Endothelial cell of umbilical vein (primary cell): Measurements from ENCODE around the gene ZBTB22.
"Not testable (repeated sequence)": the region's sequence is repeated elsewhere in the genome, so short reads cannot be mapped to it uniquely, and the experiment has no call there.

Source experiments
- POLR2A ChIP-seq: IDR thresholded peaks from 2 replicates; pipeline ENCODE4 v1.6.1; 2012; ENCODE audit warnings: low read depth, mild to moderate bottlenecking, control low read depth, low read length
- TF ChIP-seq, protein P1 (sequence below), 2 donors: IDR thresholded peaks; 1 replicate in 1 of 2; 2 replicates in 1 of 2; pipeline ENCODE4 v1.5.1; 2011; ENCODE audit warnings: low read length in 2 of 2, mild to moderate bottlenecking in 2 of 2, moderate library complexity in 2 of 2, control low read depth in 1 of 2, inconsistent platforms in 1 of 2, low read depth in 1 of 2; ENCODE audit not compliant: insufficient read depth in 1 of 2; ENCODE audit errors: extremely low read depth in 1 of 2

DNA sequence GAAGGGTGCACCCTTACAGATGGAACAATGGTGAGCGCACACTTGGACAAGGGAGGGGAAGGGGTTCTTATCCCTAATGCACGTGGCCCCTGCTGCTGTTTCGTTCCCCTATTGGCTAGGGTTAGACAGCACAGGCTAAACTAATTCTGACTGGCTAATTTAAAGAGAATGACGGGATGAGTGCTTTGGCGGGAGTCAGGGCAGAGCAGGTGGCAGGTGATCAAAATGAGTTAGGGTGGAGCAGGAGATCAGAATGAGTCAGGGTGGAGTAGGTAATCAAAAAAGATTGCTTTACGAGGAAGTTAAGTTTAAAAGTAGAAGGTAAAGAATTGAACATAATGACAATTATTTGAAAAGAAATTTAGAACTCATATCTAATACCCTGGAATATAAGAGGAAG, 38.3 kb upstream of the ZBTB22 start:
- TF ChIP-seq, protein P1, sequence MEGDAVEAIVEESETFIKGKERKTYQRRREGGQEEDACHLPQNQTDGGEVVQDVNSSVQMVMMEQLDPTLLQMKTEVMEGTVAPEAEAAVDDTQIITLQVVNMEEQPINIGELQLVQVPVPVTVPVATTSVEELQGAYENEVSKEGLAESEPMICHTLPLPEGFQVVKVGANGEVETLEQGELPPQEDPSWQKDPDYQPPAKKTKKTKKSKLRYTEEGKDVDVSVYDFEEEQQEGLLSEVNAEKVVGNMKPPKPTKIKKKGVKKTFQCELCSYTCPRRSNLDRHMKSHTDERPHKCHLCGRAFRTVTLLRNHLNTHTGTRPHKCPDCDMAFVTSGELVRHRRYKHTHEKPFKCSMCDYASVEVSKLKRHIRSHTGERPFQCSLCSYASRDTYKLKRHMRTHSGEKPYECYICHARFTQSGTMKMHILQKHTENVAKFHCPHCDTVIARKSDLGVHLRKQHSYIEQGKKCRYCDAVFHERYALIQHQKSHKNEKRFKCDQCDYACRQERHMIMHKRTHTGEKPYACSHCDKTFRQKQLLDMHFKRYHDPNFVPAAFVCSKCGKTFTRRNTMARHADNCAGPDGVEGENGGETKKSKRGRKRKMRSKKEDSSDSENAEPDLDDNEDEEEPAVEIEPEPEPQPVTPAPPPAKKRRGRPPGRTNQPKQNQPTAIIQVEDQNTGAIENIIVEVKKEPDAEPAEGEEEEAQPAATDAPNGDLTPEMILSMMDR (IDR thresholded peaks at IDR 0.05; ENCODE audit: extremely low read depth in 1 of 2, insufficient read depth in 1 of 2, low read depth in 1 of 2, low read length in 2 of 2) = not testable (repeated sequence)
- TF ChIP-seq POLR2A = not testable (repeated sequence)
